Endometrial microvascular endothelial cells (primary cell): ENCODE results near the gene FERMT3. TPM values are rescaled to one million over a fixed set of nuclear protein-coding genes. Genes with fewer than 3 reads are reported as not detected.
"Not testable (repeated sequence)": the region's sequence is repeated elsewhere in the genome, so short reads cannot be mapped to it uniquely, and the experiment has no call there.

Experiments used
- in situ Hi-C: cut with HindIII; loops from 2 replicates; pipeline ENCODE4 v1.10.0; 2017; ENCODE audit warnings: low sequenced_read_pairs, low pct_unique_long_range_greater_than_20kb; ENCODE audit errors: inconsistent ontology term
- total RNA-seq: library from RNA; depleted of rRNA; stranded (reverse); fragments of >200 nt; gene quantifications from one replicate; pipeline ENCODE4 v1.2.3, GENCODE V29; 2015; ENCODE audit errors: inconsistent ontology term

FERMT3 gene
- total RNA-seq, 1 donor from 2014 or later = 47.3 TPM

- in situ Hi-C loops = no loop called here
Observed at GRCh38 chr11:64243236-64243854, 36.8 kb downstream of the FERMT3 start.

GRCh38 chr11:64244107-64244506, 37.6 kb downstream of the FERMT3 start:
- in situ Hi-C loops = no loop called here

GRCh38 chr11:64244966-64245365, 38.4 kb downstream of the FERMT3 start:
- in situ Hi-C loops = no loop called here

- in situ Hi-C loops = no loop called here
Observed at GRCh38 chr11:64245401-64245796, 38.9 kb downstream of the FERMT3 start.

GRCh38 chr11:64245797-64246620, 39.5 kb downstream of the FERMT3 start:
- in situ Hi-C loops = no loop called here

- in situ Hi-C loops = not testable (repeated sequence)
Observed at GRCh38 chr11:64246621-64246870, 40.0 kb downstream of the FERMT3 start.

- in situ Hi-C loops = no loop called here
Observed at GRCh38 chr11:64246871-64247728, 40.6 kb downstream of the FERMT3 start, which contains the start of gene PPP1R14B. PPP1R14B (minus strand) TSS chr11:64246943; CDS start chr11:64246673, 270 bp downstream.

GRCh38 chr11:64247729-64248531, 41.4 kb downstream of the FERMT3 start:
- in situ Hi-C loops = no loop called here

GRCh38 chr11:64248578-64248977, 42.1 kb downstream of the FERMT3 start:
- in situ Hi-C loops = no loop called here

GRCh38 chr11:64249038-64249437, 42.5 kb downstream of the FERMT3 start:
- in situ Hi-C loops = no loop called here

- in situ Hi-C loops = no loop called here
Observed at GRCh38 chr11:64249563-64250414, 43.3 kb downstream of the FERMT3 start.

GRCh38 chr11:64250415-64251015, 44.0 kb downstream of the FERMT3 start:
- in situ Hi-C loops = no loop called here

GRCh38 chr11:64251016-64251752, 44.7 kb downstream of the FERMT3 start, which contains the start of gene PLCB3:
PLCB3 (plus strand) TSS chr11:64251530; CDS start chr11:64251650, 120 bp downstream.
- in situ Hi-C loops = no loop called here

GRCh38 chr11:64251753-64252002, 45.2 kb downstream of the FERMT3 start:
- in situ Hi-C loops = no loop called here

GRCh38 chr11:64252003-64252872, 45.7 kb downstream of the FERMT3 start:
- in situ Hi-C loops = no loop called here

- in situ Hi-C loops = no loop called here
Observed at GRCh38 chr11:64253043-64253442, 46.5 kb downstream of the FERMT3 start.
